ENCODE results near the gene OCRL. TPM values are rescaled to one million over a fixed set of nuclear protein-coding genes. Genes with fewer than 3 reads are reported as not detected.
A peak's percentile ranks its signal among the peaks of the same experiment; 100 is the strongest.

The OCRL gene
- total RNA-seq, 2 donors from 2014 or later, result 12.7 to 17.3 TPM

DNA sequence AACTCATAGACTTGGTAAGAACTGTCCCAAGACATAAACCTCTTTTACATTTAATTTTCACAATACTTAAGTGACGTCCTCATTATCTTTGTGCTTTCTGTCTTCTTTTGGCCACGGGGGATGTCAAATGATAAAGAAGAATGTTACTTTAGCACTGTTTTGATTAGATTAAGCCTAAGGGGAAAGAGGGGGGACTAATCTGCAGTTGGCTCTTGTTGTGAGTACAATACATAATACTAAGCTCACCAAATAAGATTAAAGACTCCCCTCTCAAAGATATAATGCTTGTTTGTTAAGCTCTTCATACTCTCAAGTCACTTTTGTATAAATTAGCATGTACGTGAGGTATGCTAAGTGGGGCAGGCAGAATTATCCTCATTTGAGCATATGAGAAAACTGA, 36.5 kb downstream of the OCRL start:
- intact Hi-C loops (cut with DNase I), result no loop called here
- ATAC-seq (no peak), DNase-seq (no peak)

- ATAC-seq (peak; percentile 55 to 96), DNase-seq (no peak)
- intact Hi-C loops (cut with DNase I), result no loop called here
These were observed 37.4 kb downstream of the OCRL start for GRCh38 chrX:129577473-129577872.

DNA sequence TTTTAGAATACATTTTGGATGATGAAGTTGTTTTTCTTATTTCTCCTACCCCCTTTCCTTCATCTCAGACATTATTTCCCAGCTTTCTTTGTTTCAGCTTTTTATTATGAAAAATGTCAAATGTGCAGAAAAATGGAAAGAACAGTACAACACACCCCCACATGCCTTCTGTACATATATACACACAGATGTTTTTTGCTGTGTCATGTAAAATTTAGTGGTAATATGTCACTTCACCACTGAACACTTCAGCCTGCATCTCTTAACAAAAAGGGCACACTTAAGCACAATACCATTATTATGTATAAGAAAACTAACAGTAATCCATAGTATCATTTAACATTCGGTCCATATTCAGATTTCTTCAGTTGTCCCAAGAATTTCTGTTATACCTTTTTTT, 37.8 kb downstream of the OCRL start:
- no peak for ATAC-seq
- intact Hi-C loops (cut with DNase I), result no loop called here
- DNase-seq, result no peak

- intact Hi-C loops (cut with DNase I), result no loop called here
- ATAC-seq, result no peak
These were observed 41.8 kb downstream of the OCRL start for GRCh38 chrX:129581904-129582303.

DNA sequence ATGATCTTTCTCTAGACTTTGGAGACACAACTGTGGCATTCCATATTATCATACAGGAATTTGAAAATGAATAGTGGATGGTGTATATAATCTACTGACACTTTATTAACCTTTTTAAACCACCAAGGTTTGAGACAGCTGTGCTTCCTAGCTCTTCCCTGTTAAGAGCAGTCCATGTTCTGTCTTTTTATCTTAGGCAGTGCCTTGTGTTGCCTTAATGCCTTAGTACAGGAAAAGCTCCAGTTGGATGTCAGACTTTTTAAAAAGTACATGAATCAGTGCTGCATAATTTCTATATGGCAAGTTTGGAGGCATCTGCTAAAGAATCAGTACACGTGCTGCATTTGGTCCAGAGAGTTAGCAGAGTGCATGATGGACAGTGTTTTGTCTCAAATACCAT, 45.1 kb downstream of the OCRL start:
- ATAC-seq, result no peak
- intact Hi-C loops (cut with DNase I), result no loop called here
- DNase-seq, result no peak

More at GRCh38 chrX:129581904-129582303, 41.8 kb downstream of the OCRL start:
- DNase-seq, result no peak

GRCh38 chrX:129585691-129586090, 45.6 kb downstream of the OCRL start:
- no peak for DNase-seq
- intact Hi-C loops (cut with DNase I), result no loop called here
- no peak for ATAC-seq

DNA sequence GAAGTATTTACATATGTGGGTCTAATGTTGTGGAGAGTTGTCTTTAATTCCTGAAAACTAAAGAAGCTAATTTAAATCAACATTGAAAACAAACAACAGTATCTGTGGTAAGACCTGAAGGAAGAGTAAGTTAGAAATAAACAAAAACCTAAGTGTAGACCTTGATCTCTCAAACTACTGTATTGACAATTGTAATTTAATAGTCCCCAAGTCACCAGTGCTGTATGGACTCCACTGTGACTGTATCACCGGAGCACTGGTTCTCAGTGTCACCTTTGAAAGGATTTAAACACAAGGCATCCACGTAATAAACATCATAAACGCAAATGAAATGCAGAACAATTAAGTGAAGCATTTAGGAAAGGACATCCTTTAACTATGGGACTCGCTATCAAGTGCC, 46.4 kb downstream of the OCRL start:
- no peak for ATAC-seq
- intact Hi-C loops (cut with DNase I), result no loop called here

GRCh38 chrX:129590596-129590995, 50.5 kb downstream of the OCRL start:
- ATAC-seq (no peak), DNase-seq (no peak)
- intact Hi-C loops (cut with DNase I), result no loop called here

More for the DNA sequence above, 46.4 kb downstream of the OCRL start:
- DNase-seq, result no peak

- no peak for DNase-seq
- peak; percentile 23 to 85 for ATAC-seq
- intact Hi-C loops (cut with DNase I), result no loop called here
These were observed 53.1 kb downstream of the OCRL start for GRCh38 chrX:129593137-129593536.

DNA sequence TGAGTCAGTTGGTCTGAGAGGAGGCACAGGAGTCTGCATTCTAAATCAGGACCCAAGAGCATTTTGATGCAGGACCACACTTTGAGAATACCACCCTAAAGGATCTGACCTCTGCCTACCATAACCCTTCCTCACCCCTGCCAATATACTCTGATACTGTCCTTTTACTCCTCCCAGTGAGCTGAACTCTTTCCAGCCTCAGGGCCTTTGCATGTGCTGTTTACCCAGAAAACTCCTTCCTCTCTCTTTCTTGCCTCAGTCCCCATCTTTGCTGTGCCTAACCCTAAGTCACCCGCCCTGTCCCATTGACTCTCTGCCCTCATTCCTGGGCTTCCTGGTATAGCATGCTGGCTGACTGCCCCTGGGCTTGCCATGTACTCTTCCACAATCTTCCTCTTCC, 54.7 kb downstream of the OCRL start:
- intact Hi-C loops (cut with DNase I), result no loop called here
- DNase-seq (no peak), ATAC-seq (no peak)

DNA sequence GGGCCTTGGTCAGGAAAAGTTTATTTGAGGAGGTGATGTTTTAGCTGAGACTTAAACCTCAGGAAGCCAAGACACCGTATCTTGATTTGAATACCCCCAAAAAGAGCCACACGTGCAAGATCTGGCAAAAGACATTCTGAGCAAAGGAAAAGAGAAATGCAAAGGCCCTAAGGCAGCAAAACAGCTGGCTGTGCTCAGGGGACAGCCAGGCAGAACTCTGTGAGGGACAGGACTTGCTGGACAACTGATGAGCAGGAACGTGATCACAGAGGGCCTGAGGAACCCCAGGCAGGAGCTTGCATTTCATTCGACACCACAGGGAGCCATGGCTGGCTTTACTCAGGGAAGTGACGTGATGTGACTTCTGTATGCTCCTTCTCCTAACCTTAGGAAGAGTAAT, 56.0 kb downstream of the OCRL start:
- ATAC-seq (no peak), DNase-seq (no peak)
- intact Hi-C loops (cut with DNase I), result no loop called here

- intact Hi-C loops (cut with DNase I), result no loop called here
- ATAC-seq, result no peak
- no peak for DNase-seq
These were observed 57.8 kb downstream of the OCRL start for GRCh38 chrX:129597905-129598304.

DNA sequence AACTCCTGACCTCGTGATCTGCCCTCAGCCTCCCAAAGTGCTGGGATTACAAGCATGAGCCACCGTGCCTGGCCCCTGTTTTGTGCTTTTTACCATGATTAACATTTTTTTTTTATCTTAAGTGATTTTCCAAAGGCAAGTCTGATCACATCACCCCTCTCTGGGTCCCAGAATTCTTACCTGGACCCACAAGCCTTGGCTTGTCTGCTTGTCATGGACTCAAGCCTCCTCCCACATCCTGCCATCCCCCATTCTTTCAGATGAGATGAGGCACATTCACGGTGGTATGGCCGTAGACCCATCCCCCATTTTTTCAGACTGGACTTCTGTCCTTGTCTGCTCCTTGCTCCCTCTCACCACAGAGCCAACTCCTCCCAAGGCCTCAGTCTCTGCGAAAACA, 59.4 kb downstream of the OCRL start:
- DNase-seq (no peak), ATAC-seq (no peak)
- intact Hi-C loops (cut with DNase I), result no loop called here

DNA sequence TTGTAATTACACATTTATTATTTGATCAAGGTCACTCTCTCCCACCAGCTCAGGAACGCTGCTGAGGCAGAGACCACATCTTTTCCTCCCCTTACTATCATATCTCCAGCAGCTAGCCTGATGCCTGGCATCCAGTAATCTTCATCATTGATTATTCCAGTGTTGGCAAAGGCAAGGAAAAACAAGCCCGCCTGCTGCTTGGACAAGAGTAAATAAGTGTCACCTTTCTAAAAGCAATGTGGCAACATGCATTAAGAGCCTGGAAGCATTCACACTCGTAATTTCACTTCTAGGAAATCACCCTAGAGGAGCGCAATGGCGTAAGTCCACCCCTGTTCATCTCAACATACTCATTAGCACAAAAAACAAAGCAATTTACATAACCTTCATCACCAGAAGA, 59.9 kb downstream of the OCRL start:
- ATAC-seq, result no peak
- no peak for DNase-seq
- intact Hi-C loops (cut with DNase I), result loop anchor here in 1 of 2 donors (10.0 kb wide), 3 partner anchors 125 to 595 kb away; partner anchors contain the start of gene UTP14A

- peak in 1 of 2 donors; percentile 6 for ATAC-seq
- no peak for DNase-seq
- intact Hi-C loops (cut with DNase I), result loop anchor here in 1 of 2 donors (10.0 kb wide), 3 partner anchors 124 to 594 kb away; partner anchors contain the start of gene UTP14A
These were observed 60.9 kb downstream of the OCRL start for GRCh38 chrX:129600981-129601424.

DNA sequence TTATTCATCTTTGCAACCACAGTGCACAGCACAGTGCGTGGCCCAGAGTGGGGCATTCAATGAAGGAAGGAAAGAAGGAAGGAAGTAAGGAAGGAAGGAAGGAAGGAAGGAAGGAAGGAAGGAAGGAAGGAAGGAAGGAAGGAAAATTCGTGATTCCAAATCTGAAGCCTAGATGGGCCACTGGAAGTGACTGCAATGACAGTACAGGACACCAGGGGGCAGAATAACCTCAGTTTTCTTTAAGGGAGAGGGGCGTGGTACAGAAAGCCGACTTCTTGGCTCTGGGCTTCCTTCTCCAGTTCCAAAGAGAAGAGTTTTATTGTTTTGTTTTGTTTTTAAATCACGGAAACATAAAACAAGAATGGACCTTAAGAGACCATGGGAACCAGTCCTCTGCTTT, 66.9 kb downstream of the OCRL start:
- ATAC-seq, result peak; percentile 58
- peak; percentile 42 for DNase-seq
- intact Hi-C loops (cut with DNase I), result loop anchor here in 1 of 2 donors (5.0 to 10.0 kb wide), 5 partner anchors 118 to 1310 kb away; partner anchors contain the start of gene UTP14A

DNA sequence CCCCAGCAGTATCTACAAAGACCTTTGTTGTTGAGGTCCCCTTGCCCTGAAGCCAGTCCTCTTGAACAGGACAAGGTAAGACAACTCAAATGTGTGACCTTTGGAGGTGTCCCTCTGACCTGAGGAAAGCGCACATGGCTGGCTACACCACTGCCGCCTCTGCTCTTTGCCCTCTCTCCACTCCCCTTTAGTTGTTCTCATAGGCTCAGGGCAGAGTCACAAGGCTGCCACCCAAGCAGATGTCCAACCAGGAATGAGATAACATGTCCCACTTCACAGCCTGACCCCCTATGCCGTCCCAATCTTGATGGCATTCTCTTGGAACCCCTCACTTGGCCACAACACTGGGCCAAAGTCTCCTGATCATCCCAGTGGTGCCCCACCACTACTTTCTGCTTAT, 68.4 kb downstream of the OCRL start:
- DNase-seq, result no peak
- ATAC-seq, result no peak
- intact Hi-C loops (cut with DNase I), result loop anchor here in 1 of 2 donors (5.0 to 10.0 kb wide), 5 partner anchors 116 to 1309 kb away; partner anchors contain the start of gene UTP14A

DNA sequence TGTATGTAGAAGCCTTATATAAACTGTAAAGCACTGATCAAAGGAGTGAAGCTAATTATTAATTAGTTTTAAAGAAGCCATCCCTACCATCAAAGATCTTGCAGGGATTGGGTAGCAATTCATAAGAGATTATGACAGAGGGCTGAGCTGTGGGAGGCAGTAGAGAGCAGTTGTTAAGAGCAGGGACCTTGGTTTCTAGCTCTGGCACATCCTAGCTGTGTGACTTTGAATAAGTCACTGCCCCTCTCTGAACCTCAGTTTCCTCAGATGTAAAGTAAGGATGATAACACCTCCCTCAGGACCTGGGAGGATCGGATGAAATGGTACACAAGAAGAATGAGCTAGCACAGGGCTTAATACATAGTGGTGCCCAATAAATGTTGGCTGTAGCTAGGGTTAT, 69.3 kb downstream of the OCRL start:
- intact Hi-C loops (cut with DNase I), result loop anchor here in 1 of 2 donors (5.0 to 10.0 kb wide), 5 partner anchors 115 to 1308 kb away; partner anchors contain the start of gene UTP14A

GRCh38 chrX:129612396-129612795, 72.3 kb downstream of the OCRL start:
- intact Hi-C loops (cut with DNase I), result no loop called here

More for the DNA sequence above, 69.3 kb downstream of the OCRL start:
- no peak for ATAC-seq
- no peak for DNase-seq

DNA sequence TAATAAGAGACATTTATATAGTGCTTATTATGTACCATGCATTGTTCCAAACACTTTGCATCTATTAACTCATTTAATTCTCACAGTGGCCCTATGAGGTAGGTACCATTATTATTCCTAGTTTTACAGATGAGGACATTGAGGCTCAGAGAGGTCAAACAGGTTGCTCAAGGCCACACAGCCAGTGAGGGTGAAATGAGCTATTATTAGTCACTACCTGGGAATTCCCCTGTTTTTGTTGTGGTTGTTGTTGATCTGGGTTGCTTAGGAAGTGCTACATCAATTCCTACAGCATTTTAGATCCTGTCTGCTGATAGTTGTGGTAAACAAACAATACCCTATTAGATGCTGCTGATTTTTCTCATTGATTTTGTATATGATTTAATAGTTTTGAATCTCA, 73.5 kb downstream of the OCRL start:
- no peak for DNase-seq
- intact Hi-C loops (cut with DNase I), result no loop called here
- no peak for ATAC-seq

More at GRCh38 chrX:129612396-129612795, 72.3 kb downstream of the OCRL start:
- ATAC-seq, result no peak
- no peak for DNase-seq

- ATAC-seq, result no peak
These were observed 74.6 kb downstream of the OCRL start for GRCh38 chrX:129614481-129615255.

More at GRCh38 chrX:129614481-129615255, 74.6 kb downstream of the OCRL start:
- DNase-seq, result no peak
- intact Hi-C loops (cut with DNase I), result no loop called here

Measured in left cardiac atrium (tissue), 4 donors.